ENCODE measurements around the gene ALLC. TPM values are rescaled to one million over a fixed set of nuclear protein-coding genes. Genes with fewer than 3 reads are reported as not detected.
A peak's percentile ranks its signal among the peaks of the same experiment; 100 is the strongest.

ALLC gene
- polyA plus RNA-seq, 1 experiment, result not detected

DNA sequence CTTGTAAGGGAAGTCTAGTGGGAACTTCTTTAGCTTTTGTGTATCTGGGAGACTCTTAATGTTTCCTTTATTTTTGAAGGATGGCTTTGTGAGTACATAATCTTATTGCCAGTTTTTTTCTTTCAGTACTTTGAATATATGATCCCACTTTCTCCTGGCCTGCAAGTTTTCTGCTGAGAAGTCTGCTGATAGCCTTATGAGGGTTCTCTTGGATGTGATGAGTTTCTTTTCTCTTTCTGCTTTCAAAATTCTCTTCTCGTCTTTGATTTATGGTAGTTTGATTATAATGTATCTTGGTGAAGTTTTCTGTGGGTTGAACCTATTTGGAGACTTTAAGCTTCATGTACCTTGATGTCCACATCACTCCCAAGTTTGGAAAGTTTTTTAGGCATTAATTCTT is 35.0 kb upstream of the ALLC start:
- CTCF ChIA-PET, result interaction anchor here (1.3 kb wide), 1 partner anchor 44 kb away, joined by 3 read pairs; no protein-coding TSS in a partner anchor
- peaks cover 5% of the 10 kb centered on the region for H3K9me3 ChIP-seq (ENCODE audit: control insufficient read depth, insufficient read depth, low read length)
- H3K4me3 ChIP-seq (ENCODE audit: low read depth, low read length), result no peak overlapping the region
- no peak for DNase-seq (ENCODE audit: low read depth, low spot score)
- no peak overlapping the region for H3K27ac ChIP-seq (ENCODE audit: low read depth, low read length)
- H3K27me3 ChIP-seq (ENCODE audit: control insufficient read depth, insufficient read depth, low read length), result peaks cover 11% of the 10 kb centered on the region
- TF ChIP-seq CTCF (IDR thresholded peaks at IDR 0.05; ENCODE audit: low read depth, low read length), result no peak
- POLR2A ChIA-PET, result no interaction called here

- Histone ChIP-seq H3K9me3 (ENCODE audit: control insufficient read depth, insufficient read depth, low read length) (peaks cover 5% of the 10 kb centered on the region), H3K27ac (ENCODE audit: low read depth, low read length) (no peak overlapping the region), H3K27me3 (ENCODE audit: control insufficient read depth, insufficient read depth, low read length) (peaks cover 5% of the 10 kb centered on the region), H3K4me3 (ENCODE audit: low read depth, low read length) (no peak overlapping the region)
- CTCF ChIA-PET, result no interaction called here
- DNase-seq (ENCODE audit: low read depth, low spot score), result no peak
- POLR2A ChIA-PET, result no interaction called here
- no peak for TF ChIP-seq CTCF (IDR thresholded peaks at IDR 0.05; ENCODE audit: low read depth, low read length)
Observed at GRCh38 chr2:3624059-3624794, 33.8 kb upstream of the ALLC start.

GRCh38 chr2:3625186-3625585 is 32.8 kb upstream of the ALLC start:
- ChIA-PET POLR2A (no interaction called here), CTCF (interaction anchor here (0.6 kb wide), 1 partner anchor 50 kb away, joined by 3 read pairs; the partner anchor contains the start of gene RPS7)
- Histone ChIP-seq H3K4me3 (ENCODE audit: low read depth, low read length) (no peak overlapping the region), H3K27ac (ENCODE audit: low read depth, low read length) (no peak overlapping the region), H3K9me3 (ENCODE audit: control insufficient read depth, insufficient read depth, low read length) (peaks cover 5% of the 10 kb centered on the region), H3K27me3 (ENCODE audit: control insufficient read depth, insufficient read depth, low read length) (peaks cover 5% of the 10 kb centered on the region)
- TF ChIP-seq CTCF (IDR thresholded peaks at IDR 0.05; ENCODE audit: low read depth, low read length), result no peak
- no peak for DNase-seq (ENCODE audit: low read depth, low spot score)

DNA sequence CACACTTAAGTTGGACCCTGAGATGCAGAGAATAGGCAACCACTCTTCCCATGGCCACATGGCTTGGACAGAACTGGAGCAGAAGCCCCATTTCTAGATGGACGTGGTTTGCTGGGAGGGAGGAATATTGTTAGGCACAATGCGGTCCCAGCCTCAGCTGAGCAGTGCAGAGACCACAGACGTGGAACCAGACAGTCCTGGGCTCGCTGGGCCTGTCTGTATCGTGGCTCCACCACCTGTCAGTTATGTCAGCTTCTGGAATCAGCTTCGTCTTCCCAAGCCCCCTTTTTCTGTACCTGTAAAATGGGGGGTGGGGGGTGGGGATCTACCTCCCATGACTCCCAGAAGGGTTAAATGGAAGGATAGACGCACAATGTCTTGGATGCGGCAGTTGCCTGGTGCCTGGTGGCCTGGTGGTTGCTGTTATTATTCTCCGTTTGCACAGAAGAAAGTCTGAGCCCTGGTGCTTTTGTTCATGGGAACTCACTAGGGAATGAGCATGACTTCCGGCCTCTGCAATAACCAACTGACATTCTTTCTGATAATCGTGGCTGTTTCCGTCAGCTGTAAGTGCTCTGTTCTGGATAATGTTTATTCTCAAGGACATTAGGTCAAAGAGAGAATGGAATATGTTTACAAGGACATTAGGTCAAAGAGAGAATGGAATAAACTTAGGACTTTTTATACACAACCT is 31.7 kb upstream of the ALLC start:
- peak; percentile 59 for DNase-seq (ENCODE audit: low read depth, low spot score)
- no peak for TF ChIP-seq CTCF (IDR thresholded peaks at IDR 0.05; ENCODE audit: low read depth, low read length)
- H3K4me3 ChIP-seq (ENCODE audit: low read depth, low read length), result no peak overlapping the region
- peak overlapping the region; percentile 84 for H3K27ac ChIP-seq (ENCODE audit: low read depth, low read length)
- ChIA-PET POLR2A (interaction anchor here (1.3 kb wide), 1 partner anchor 41 kb away, joined by 7 read pairs; no protein-coding TSS in a partner anchor), CTCF (interaction anchor here (0.9 kb wide), 1 partner anchor 9 kb away, joined by 3 read pairs; no protein-coding TSS in a partner anchor)
- peaks cover 5% of the 10 kb centered on the region for H3K27me3 ChIP-seq (ENCODE audit: control insufficient read depth, insufficient read depth, low read length)
- peaks cover 5% of the 10 kb centered on the region for H3K9me3 ChIP-seq (ENCODE audit: control insufficient read depth, insufficient read depth, low read length)

All from AG04450 (cell line).